Measurements from ENCODE around the gene KIF5C. TPM values are rescaled to one million over a fixed set of nuclear protein-coding genes. Genes with fewer than 3 reads are reported as not detected.

Gene KIF5C
- total and polyA plus RNA-seq, 7 experiments from 2014 or later: 0.58 to 14.3 (median 5.1) TPM

DNA sequence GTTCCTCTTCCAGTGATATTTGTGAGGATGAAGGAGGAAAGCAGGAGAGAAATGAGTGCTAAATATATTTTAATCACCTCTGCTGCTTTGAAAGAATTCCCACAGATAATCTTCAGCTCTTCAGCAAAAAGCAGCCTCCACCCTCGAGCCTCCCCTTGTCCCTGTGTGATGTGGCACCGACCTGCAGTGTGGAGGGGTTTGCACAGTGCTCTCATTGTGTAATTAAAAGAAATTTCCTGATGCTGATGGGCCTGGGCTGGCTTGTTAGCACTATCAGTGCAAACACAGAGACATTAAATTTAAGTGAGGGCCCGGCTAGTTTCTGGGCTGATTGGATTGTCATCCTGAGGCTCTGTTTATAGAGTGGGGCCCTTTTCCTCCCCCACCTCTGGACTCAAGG lies 53.4 kb downstream of the KIF5C start:
- H3K4me3 Mint-ChIP-seq: no peak overlapping the region
- no peaks in the 10 kb centered on the region for H3K27me3 Mint-ChIP-seq
- H3K4me1 Mint-ChIP-seq: peaks cover 9 to 29% (median 22%) of the 10 kb centered on the region in 7 donors
- H3K36me3 Mint-ChIP-seq: peaks cover 0 to 14% (median 3%) of the 10 kb centered on the region in 5 donors
- no peak overlapping the region for H3K27ac ChIP-seq (ENCODE audit: low read depth, low read length)
- H3K9me3 ChIP-seq (ENCODE audit: control insufficient read depth in 2 of 3, low read length in 3 of 3): no peaks in the 10 kb centered on the region
- POLR2A ChIA-PET: no interaction called here
- peak overlapping the region in 2 of 9 donors; percentile 9 to 29 for H3K27ac Mint-ChIP-seq
- no peaks in the 10 kb centered on the region for H3K9me3 Mint-ChIP-seq
- H3K4me1 ChIP-seq (ENCODE audit: control insufficient read depth in 2 of 2, insufficient read depth in 2 of 2, low read length in 2 of 2): peaks cover 0 to 7% of the 10 kb centered on the region in 2 donors
- H3K4me3 ChIP-seq (ENCODE audit: low read length): no peak overlapping the region
- ATAC-seq (no peak), DNase-seq (no peak)
- CTCF ChIA-PET: interaction anchor here (1.1 kb wide), 1 partner anchor 19 kb away, joined by 3 read pairs; no protein-coding TSS in a partner anchor
- intact Hi-C loops (cut with micrococcal nuclease): loop anchor here in 1 of 2 donors (5.0 to 10.0 kb wide), 2 partner anchors 281 to 636 kb away; no protein-coding TSS in a partner anchor
- no peaks in the 10 kb centered on the region for H3K36me3 ChIP-seq (ENCODE audit: control insufficient read depth in 2 of 3, insufficient read depth in 3 of 3, low read length in 3 of 3)
- no peaks in the 10 kb centered on the region for H3K27me3 ChIP-seq (ENCODE audit: control insufficient read depth in 2 of 2, insufficient read depth in 2 of 2, low read length in 2 of 2)

DNA sequence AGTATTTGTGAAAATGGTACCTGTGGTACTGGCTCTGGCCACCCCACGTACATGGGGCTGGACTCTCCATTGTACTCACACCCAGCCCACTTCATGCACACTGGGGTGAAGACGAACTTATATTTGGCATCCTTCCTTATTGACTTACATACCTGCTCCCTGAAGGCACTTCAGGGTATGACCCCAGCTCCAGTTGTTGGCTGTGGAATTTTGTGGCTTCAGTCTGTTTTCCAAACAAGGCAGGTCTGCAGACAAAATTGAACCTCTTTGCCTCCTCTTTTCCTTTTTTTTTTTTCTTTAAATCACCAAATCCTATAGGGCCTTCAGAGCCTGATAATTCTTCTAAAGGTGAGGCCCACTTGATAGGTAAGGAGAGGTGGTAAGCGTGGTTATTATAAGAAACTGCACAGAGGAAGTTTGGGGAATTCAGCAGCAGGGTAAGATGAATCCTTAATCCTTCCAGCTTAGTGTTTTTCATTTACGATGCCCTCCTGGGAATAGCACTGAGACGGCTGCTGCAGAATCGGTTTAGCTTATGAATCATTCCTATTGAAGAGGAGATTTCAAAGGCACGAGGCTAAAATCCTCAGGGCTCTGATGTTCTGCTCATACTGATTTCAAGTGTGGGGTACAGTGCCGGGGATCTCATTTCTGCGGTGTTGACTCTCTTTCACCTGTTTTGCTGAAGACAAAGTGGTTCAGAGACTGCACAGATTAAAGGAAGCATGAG lies 55.2 kb downstream of the KIF5C start:
- ATAC-seq (no peak), DNase-seq (no peak)
- Mint-ChIP-seq H3K27ac (no peak overlapping the region), H3K9me3 (no peaks in the 10 kb centered on the region), H3K36me3 (peaks cover 0 to 8% (median 3%) of the 10 kb centered on the region in 5 donors), H3K4me1 (peaks cover 9 to 25% (median 19%) of the 10 kb centered on the region in 7 donors), H3K27me3 (no peaks in the 10 kb centered on the region), H3K4me3 (no peak overlapping the region)
- ChIA-PET POLR2A (interaction anchor here (0.6 kb wide), 1 partner anchor 269 kb away, joined by 3 read pairs; no protein-coding TSS in a partner anchor), CTCF (interaction anchor here (0.6 kb wide), 1 partner anchor 1024 kb away, joined by 4 read pairs; no protein-coding TSS in a partner anchor)
- Histone ChIP-seq H3K9me3 (ENCODE audit: control insufficient read depth in 2 of 3, low read length in 3 of 3) (no peaks in the 10 kb centered on the region), H3K4me1 (ENCODE audit: control insufficient read depth in 2 of 2, insufficient read depth in 2 of 2, low read length in 2 of 2) (peaks cover 0 to 7% of the 10 kb centered on the region in 2 donors), H3K36me3 (ENCODE audit: control insufficient read depth in 2 of 3, insufficient read depth in 3 of 3, low read length in 3 of 3) (no peaks in the 10 kb centered on the region), H3K27me3 (ENCODE audit: control insufficient read depth in 2 of 2, insufficient read depth in 2 of 2, low read length in 2 of 2) (no peaks in the 10 kb centered on the region), H3K27ac (ENCODE audit: low read depth, low read length) (no peak overlapping the region), H3K4me3 (ENCODE audit: low read length) (no peak overlapping the region)
- intact Hi-C loops (cut with micrococcal nuclease): no loop called here

DNA sequence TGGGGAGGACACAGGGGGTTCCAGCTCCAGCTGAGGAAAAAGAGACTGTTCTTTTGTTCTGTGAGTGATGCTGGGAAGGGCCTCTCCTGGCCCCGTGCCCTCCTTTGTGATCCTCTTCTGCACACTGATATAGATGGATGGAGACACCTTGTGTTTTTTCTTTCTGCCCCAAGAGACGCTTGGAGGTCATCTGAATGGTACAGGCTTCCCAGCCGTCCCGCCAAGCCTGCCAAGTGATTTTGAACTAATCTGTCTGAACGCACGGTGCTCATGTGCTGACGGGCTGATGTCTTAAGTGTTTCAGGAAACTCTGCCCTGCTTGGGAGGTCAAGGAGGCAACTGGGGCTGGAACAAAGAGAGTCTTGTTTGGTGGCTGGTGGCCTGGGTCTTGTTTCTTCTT lies 57.5 kb downstream of the KIF5C start:
- Mint-ChIP-seq H3K4me3 (no peak overlapping the region), H3K4me1 (peaks cover 0 to 10% (median 3%) of the 10 kb centered on the region in 7 donors), H3K9me3 (no peaks in the 10 kb centered on the region), H3K36me3 (peaks cover 0 to 4% (median 3%) of the 10 kb centered on the region in 5 donors), H3K27ac (no peak overlapping the region), H3K27me3 (no peaks in the 10 kb centered on the region)
- no peak overlapping the region for H3K4me3 ChIP-seq (ENCODE audit: low read length)
- CTCF ChIA-PET: no interaction called here
- H3K9me3 ChIP-seq (ENCODE audit: control insufficient read depth in 2 of 3, low read length in 3 of 3): no peaks in the 10 kb centered on the region
- intact Hi-C loops (cut with micrococcal nuclease): no loop called here
- no peaks in the 10 kb centered on the region for H3K27me3 ChIP-seq (ENCODE audit: control insufficient read depth in 2 of 2, insufficient read depth in 2 of 2, low read length in 2 of 2)
- no peak overlapping the region for H3K27ac ChIP-seq (ENCODE audit: low read depth, low read length)
- no peak for ATAC-seq
- no peaks in the 10 kb centered on the region for H3K36me3 ChIP-seq (ENCODE audit: control insufficient read depth in 2 of 3, insufficient read depth in 3 of 3, low read length in 3 of 3)
- no peak for DNase-seq
- H3K4me1 ChIP-seq (ENCODE audit: control insufficient read depth in 2 of 2, insufficient read depth in 2 of 2, low read length in 2 of 2): peaks cover 0 to 2% of the 10 kb centered on the region in 2 donors
- POLR2A ChIA-PET: no interaction called here

DNA sequence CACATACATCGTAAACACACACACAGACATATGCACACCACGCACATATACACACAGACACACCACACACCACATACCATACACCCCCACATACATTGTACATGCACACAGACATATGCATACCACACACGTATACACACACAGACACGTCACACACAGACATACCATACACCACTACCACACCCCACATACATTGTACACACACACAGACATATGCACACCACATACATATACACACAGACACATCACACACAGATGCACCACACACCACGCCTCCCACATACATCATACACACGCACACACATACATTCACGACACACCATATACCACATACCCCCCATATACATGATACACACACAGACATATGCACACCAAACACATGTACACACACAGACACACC lies 58.4 kb downstream of the KIF5C start:
- Histone ChIP-seq H3K27me3 (ENCODE audit: control insufficient read depth in 2 of 2, insufficient read depth in 2 of 2, low read length in 2 of 2) (no peaks in the 10 kb centered on the region), H3K4me3 (ENCODE audit: low read length) (no peak overlapping the region), H3K27ac (ENCODE audit: low read depth, low read length) (no peak overlapping the region), H3K9me3 (ENCODE audit: control insufficient read depth in 2 of 3, low read length in 3 of 3) (no peaks in the 10 kb centered on the region), H3K36me3 (ENCODE audit: control insufficient read depth in 2 of 3, insufficient read depth in 3 of 3, low read length in 3 of 3) (no peaks in the 10 kb centered on the region), H3K4me1 (ENCODE audit: control insufficient read depth in 2 of 2, insufficient read depth in 2 of 2, low read length in 2 of 2) (no peaks in the 10 kb centered on the region)
- DNase-seq (no peak), ATAC-seq (no peak)
- peaks cover 0 to 3% (median 0%) of the 10 kb centered on the region in 7 donors for H3K4me1 Mint-ChIP-seq
- CTCF ChIA-PET: no interaction called here
- intact Hi-C loops (cut with micrococcal nuclease): no loop called here
- H3K36me3 Mint-ChIP-seq: peaks cover 0 to 4% (median 1%) of the 10 kb centered on the region in 5 donors
- no peaks in the 10 kb centered on the region for H3K9me3 Mint-ChIP-seq
- no peak overlapping the region for H3K27ac Mint-ChIP-seq
- POLR2A ChIA-PET: no interaction called here
- H3K27me3 Mint-ChIP-seq: no peaks in the 10 kb centered on the region
- no peak overlapping the region for H3K4me3 Mint-ChIP-seq

DNA sequence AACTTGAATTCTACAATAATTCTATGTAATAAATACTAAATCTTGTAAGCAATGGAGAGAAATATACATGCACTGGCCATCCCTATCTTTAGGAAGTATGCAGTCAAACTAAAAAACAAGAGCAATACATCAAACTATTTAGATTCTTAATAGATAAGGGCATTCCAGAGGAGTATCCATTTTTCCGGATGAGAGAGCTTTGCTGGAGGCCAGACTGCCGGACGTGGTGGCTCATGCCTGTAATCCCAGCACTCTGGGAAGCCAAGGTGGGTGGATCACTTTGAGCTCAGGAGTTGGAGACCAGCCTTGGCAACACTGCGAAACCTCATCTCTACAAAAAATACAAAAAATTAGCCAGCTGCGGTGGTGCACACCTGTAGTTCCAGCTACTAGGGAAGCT lies 60.8 kb downstream of the KIF5C start:
- no peaks in the 10 kb centered on the region for H3K27me3 Mint-ChIP-seq
- ATAC-seq (no peak), DNase-seq (no peak)
- Histone ChIP-seq H3K4me1 (ENCODE audit: control insufficient read depth in 2 of 2, insufficient read depth in 2 of 2, low read length in 2 of 2) (no peaks in the 10 kb centered on the region), H3K27me3 (ENCODE audit: control insufficient read depth in 2 of 2, insufficient read depth in 2 of 2, low read length in 2 of 2) (no peaks in the 10 kb centered on the region), H3K9me3 (ENCODE audit: control insufficient read depth in 2 of 3, low read length in 3 of 3) (no peaks in the 10 kb centered on the region), H3K27ac (ENCODE audit: low read depth, low read length) (no peak overlapping the region), H3K4me3 (ENCODE audit: low read length) (no peak overlapping the region), H3K36me3 (ENCODE audit: control insufficient read depth in 2 of 3, insufficient read depth in 3 of 3, low read length in 3 of 3) (no peaks in the 10 kb centered on the region)
- CTCF ChIA-PET: no interaction called here
- intact Hi-C loops (cut with micrococcal nuclease): no loop called here
- H3K27ac Mint-ChIP-seq: no peak overlapping the region
- H3K4me3 Mint-ChIP-seq: no peak overlapping the region
- no peaks in the 10 kb centered on the region for H3K9me3 Mint-ChIP-seq
- H3K36me3 Mint-ChIP-seq: peaks cover 0 to 1% (median under 1%) of the 10 kb centered on the region in 5 donors
- peaks cover 0 to under 1% (median 0%) of the 10 kb centered on the region in 7 donors for H3K4me1 Mint-ChIP-seq
- POLR2A ChIA-PET: no interaction called here

DNA sequence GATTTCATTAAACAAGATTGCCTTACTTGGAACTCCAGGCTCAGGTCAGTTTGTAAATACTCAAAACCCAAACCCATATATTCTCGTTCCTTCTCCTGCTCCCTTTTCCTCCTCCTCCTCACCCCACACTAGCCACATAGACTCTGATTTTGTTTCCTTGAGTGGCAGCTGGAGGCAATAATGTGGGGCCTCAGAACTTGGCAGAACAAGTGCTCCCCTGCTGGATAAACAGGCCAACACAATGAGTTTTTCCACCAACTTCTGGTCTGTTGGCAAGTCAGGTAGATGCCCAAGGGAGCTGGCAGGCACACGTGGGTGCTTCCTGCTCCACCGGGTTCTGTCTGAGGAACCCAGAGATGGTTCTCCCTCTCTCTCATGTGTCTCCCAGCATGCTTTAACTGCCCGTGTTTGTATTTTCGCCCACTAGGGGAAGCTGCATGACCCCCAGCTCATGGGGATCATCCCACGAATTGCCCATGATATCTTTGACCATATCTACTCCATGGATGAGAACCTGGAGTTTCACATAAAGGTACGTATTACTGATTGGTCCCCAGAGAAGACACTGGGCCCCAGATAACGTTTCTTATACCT lies 61.9 kb downstream of the KIF5C start:
- CTCF ChIA-PET: no interaction called here

More for the DNA sequence above, 61.9 kb downstream of the KIF5C start:
- DNase-seq (no peak), ATAC-seq (no peak)
- POLR2A ChIA-PET: no interaction called here
- Mint-ChIP-seq H3K9me3 (no peaks in the 10 kb centered on the region), H3K27ac (no peak overlapping the region), H3K4me3 (no peak overlapping the region), H3K4me1 (no peaks in the 10 kb centered on the region), H3K36me3 (peaks cover 0 to 1% (median 0%) of the 10 kb centered on the region in 5 donors), H3K27me3 (no peaks in the 10 kb centered on the region)
- intact Hi-C loops (cut with micrococcal nuclease): no loop called here
- Histone ChIP-seq H3K27me3 (ENCODE audit: control insufficient read depth in 2 of 2, insufficient read depth in 2 of 2, low read length in 2 of 2) (no peaks in the 10 kb centered on the region), H3K4me1 (ENCODE audit: control insufficient read depth in 2 of 2, insufficient read depth in 2 of 2, low read length in 2 of 2) (no peaks in the 10 kb centered on the region), H3K4me3 (ENCODE audit: low read length) (no peak overlapping the region), H3K9me3 (ENCODE audit: control insufficient read depth in 2 of 3, low read length in 3 of 3) (no peaks in the 10 kb centered on the region), H3K36me3 (ENCODE audit: control insufficient read depth in 2 of 3, insufficient read depth in 3 of 3, low read length in 3 of 3) (no peaks in the 10 kb centered on the region), H3K27ac (ENCODE audit: low read depth, low read length) (no peak overlapping the region)
